HFFc6 (cell line): ENCODE data around the gene CYRIA. TPM values are rescaled to one million over a fixed set of nuclear protein-coding genes. Genes with fewer than 3 reads are reported as not detected.

Source experiments
- DNase-seq: peaks from one replicate; pipeline ENCODE4 v3.0.0-alpha.2; 2018
- H3K27ac Mint-ChIP-seq: 2 replicates; pipeline ENCODE4 v1.8.0; 2020; ENCODE audit warnings: mild to moderate bottlenecking, mixed read lengths
- H3K27me3 Mint-ChIP-seq: 2 replicates; pipeline ENCODE4 v1.8.0; 2021; ENCODE audit warnings: mild to moderate bottlenecking, moderate library complexity, mixed read lengths; ENCODE audit not compliant: insufficient read depth
- H3K36me3 Mint-ChIP-seq: 2 replicates; pipeline ENCODE4 v1.8.0; 2021; ENCODE audit warnings: low read depth, mixed read lengths
- H3K4me1 Mint-ChIP-seq: 2 replicates; pipeline ENCODE4 v1.8.0; 2020; ENCODE audit warnings: low read depth, mixed read lengths
- H3K4me3 Mint-ChIP-seq: 2 replicates; pipeline ENCODE4 v1.8.0; 2020; ENCODE audit warnings: mild to moderate bottlenecking, moderate library complexity, mixed read lengths
- H3K9me3 Mint-ChIP-seq: 2 replicates; pipeline ENCODE4 v1.8.0; 2020; ENCODE audit warnings: mild to moderate bottlenecking, mixed read lengths
- CTCF ChIP-seq: fragments of 200-600 bp; sonication (generic); IDR thresholded peaks from 2 replicates; pipeline ENCODE4 v1.5.0; 2021; ENCODE audit warnings: antibody characterized with exemption, mild to moderate bottlenecking
- total RNA-seq, 6 experiments: library from RNA; stranded (reverse); fragmentation: NEBNext Ultra II Directional; extraction: Animal tissue kit (Norgen Biotek cat#: 25700); gene quantifications; 2 replicates in 1 of 6; 3 replicates in 5 of 6; pipeline ENCODE4 v1.2.3, GENCODE V29; 2021

CYRIA gene
- total RNA-seq, 6 experiments from 2014 or later, result not detected

- no peaks in the 10 kb centered on the region for H3K4me1 Mint-ChIP-seq
- no peak overlapping the region for H3K4me3 Mint-ChIP-seq
- H3K27me3 Mint-ChIP-seq, result peaks cover 2% of the 10 kb centered on the region; the same call in 1 of the 2 replicates
- no peak for TF ChIP-seq CTCF
- DNase-seq, result no peak
- H3K36me3 Mint-ChIP-seq, result no peaks in the 10 kb centered on the region
- H3K27ac Mint-ChIP-seq, result no peak overlapping the region
- H3K9me3 Mint-ChIP-seq, result peaks cover 14% of the 10 kb centered on the region; the same call in 1 of the 2 replicates
Measured at GRCh38 chr2:16644221-16644925, 21.3 kb downstream of the CYRIA start.

- H3K9me3 Mint-ChIP-seq, result peaks cover 14% of the 10 kb centered on the region; the same call in 1 of the 2 replicates
- H3K36me3 Mint-ChIP-seq, result no peaks in the 10 kb centered on the region
- no peak for TF ChIP-seq CTCF
- no peak overlapping the region for H3K4me3 Mint-ChIP-seq
- DNase-seq, result no peak
- peaks cover 2% of the 10 kb centered on the region; the same call in 1 of the 2 replicates for H3K27me3 Mint-ChIP-seq
- no peak overlapping the region for H3K27ac Mint-ChIP-seq
- no peaks in the 10 kb centered on the region for H3K4me1 Mint-ChIP-seq
Measured at GRCh38 chr2:16643099-16643498, 22.5 kb downstream of the CYRIA start.

GRCh38 chr2:16642088-16642487, 23.5 kb downstream of the CYRIA start:
- Mint-ChIP-seq H3K36me3 (0 out of 2 replicates have a peak, but pooled peaks cover 3% of the 10 kb centered on the region), H3K27ac (no peak overlapping the region), H3K4me3 (no peak overlapping the region), H3K9me3 (peaks cover 14% of the 10 kb centered on the region; the same call in 1 of the 2 replicates), H3K4me1 (no peaks in the 10 kb centered on the region), H3K27me3 (peaks cover 2% of the 10 kb centered on the region; the same call in 1 of the 2 replicates)
- TF ChIP-seq CTCF, result no peak
- DNase-seq, result no peak

GRCh38 chr2:16641509-16641908, 24.1 kb downstream of the CYRIA start:
- DNase-seq, result no peak
- Mint-ChIP-seq H3K36me3 (0 out of 2 replicates have a peak, but pooled peaks cover 3% of the 10 kb centered on the region), H3K27me3 (peaks cover 2% of the 10 kb centered on the region; the same call in 1 of the 2 replicates), H3K4me3 (no peak overlapping the region), H3K27ac (no peak overlapping the region), H3K4me1 (no peaks in the 10 kb centered on the region), H3K9me3 (peaks cover 14% of the 10 kb centered on the region; the same call in 1 of the 2 replicates)
- no peak for TF ChIP-seq CTCF

- H3K4me1 Mint-ChIP-seq, result no peaks in the 10 kb centered on the region
- no peak overlapping the region for H3K27ac Mint-ChIP-seq
Measured at GRCh38 chr2:16640867-16641266, 24.8 kb downstream of the CYRIA start.

More at GRCh38 chr2:16640867-16641266, 24.8 kb downstream of the CYRIA start:
- no peak for TF ChIP-seq CTCF
- H3K9me3 Mint-ChIP-seq, result peaks cover 14% of the 10 kb centered on the region; the same call in 1 of the 2 replicates
- H3K4me3 Mint-ChIP-seq, result no peak overlapping the region
- DNase-seq, result no peak
- H3K27me3 Mint-ChIP-seq, result peaks cover 2% of the 10 kb centered on the region; the same call in 1 of the 2 replicates
- 0 out of 2 replicates have a peak, but pooled peaks cover 3% of the 10 kb centered on the region for H3K36me3 Mint-ChIP-seq
